Stomach (tissue), 9 donors: ENCODE measurements around the gene LAMP1. TPM values are rescaled to one million over a fixed set of nuclear protein-coding genes. Genes with fewer than 3 reads are reported as not detected.

Source experiments
- DNase-seq, 2 donors: peaks; one replicate each; pipeline versions ENCODE4 v3.0.0 to v3.0.0-alpha.2; 2013 to 2019
- H3K27ac ChIP-seq, 5 donors: fragments of 200-600 bp in 4 of 5; sonication (generic) in 4 of 5; one replicate each; pipeline ENCODE4 v1.5.1; 2013 to 2019; ENCODE audit warnings: mild to moderate bottlenecking in 1 of 5, moderate library complexity in 1 of 5
- H3K27me3 ChIP-seq, 3 donors: fragments of 200-600 bp; sonication (generic); one replicate each; pipeline ENCODE4 v1.5.1; 2017 to 2019; ENCODE audit warnings: mixed run types in 1 of 3
- H3K36me3 ChIP-seq, 4 donors: fragments of 200-600 bp; sonication (generic); 1 replicate in 3 of 4; 2 replicates in 1 of 4; pipeline ENCODE4 v1.5.1; 2016 to 2019
- H3K4me1 ChIP-seq, 4 donors: fragments of 200-600 bp; sonication (generic); one replicate each; pipeline ENCODE4 v1.5.1; 2016 to 2019
- H3K4me3 ChIP-seq, 4 donors: fragments of 200-600 bp; sonication (generic) in 3 of 4; one replicate each; pipeline ENCODE4 v1.5.1; 2016 to 2019; ENCODE audit warnings: mild to moderate bottlenecking in 1 of 4
- H3K9me3 ChIP-seq, 4 donors: fragments of 200-600 bp; sonication (generic); one replicate each; pipeline ENCODE4 v1.5.1; 2016 to 2019
- CTCF ChIP-seq, 7 experiments: fragments of 450-650 bp in 4 of 7; fragments of 200-600 bp in 3 of 7; sonication (generic) in 3 of 7; IDR thresholded peaks; one replicate each; pipeline ENCODE4 v1.5.1; 2016 to 2019; ENCODE audit warnings: antibody characterized with exemption in 7 of 7, control low read depth in 2 of 7, mild to moderate bottlenecking in 1 of 7
- EP300 ChIP-seq: sonication (generic); formaldehyde crosslinking; IDR thresholded peaks from one replicate; pipeline ENCODE4 v1.6.1; 2017; ENCODE audit warnings: antibody characterized with exemption
- POLR2A ChIP-seq, 4 donors: fragments of 450-650 bp; IDR thresholded peaks; one replicate each; pipeline ENCODE4 v1.6.1; 2016; ENCODE audit warnings: antibody characterized with exemption in 4 of 4, control low read depth in 2 of 4, mild to moderate bottlenecking in 1 of 4, moderate library complexity in 1 of 4
- POLR2AphosphoS5 ChIP-seq, 3 donors: sonication (generic); formaldehyde crosslinking; IDR thresholded peaks; one replicate each; pipeline ENCODE4 v1.6.1; 2016; ENCODE audit warnings: antibody characterized with exemption in 3 of 3
- WGBS, 5 donors: extraction: QIAGEN DNeasy Blood & Tissue Kit in 3 of 5; methylation state at CpG; one replicate each; pipeline versions ENCODE4 v1.1.5 to v1.1.7; 2013 to 2018; 5-methylcytosine and 5-hydroxymethylcytosine counted together
- intact Hi-C: fragments of 100-400 bp; cut with DNase I; formaldehyde crosslinking; loops from one replicate; pipeline ENCODE4 v1.15.1; 2023; ENCODE audit warnings: low total_unique reads
- polyA plus RNA-seq, 3 donors: library from polyadenylated mRNA; stranded (reverse); fragments of 200-250 nt; gene quantifications; one replicate each; pipeline ENCODE4 v1.2.3, GENCODE V29; 2013
- total RNA-seq, 5 donors: library from RNA; depleted of rRNA; stranded (reverse); fragments of >200 nt; gene quantifications; one replicate each; pipeline versions ENCODE4 v1.1.0 to v1.2.3, GENCODE V29; 2014 to 2016
- donor health status: healthy with polysubstance abuse.
- donor health status: Bipolar disorder and iron deficiency.
- donor health status: healthy.

Gene LAMP1
- total and polyA plus RNA-seq, 8 donors, result 20.9 to 121 (median 50.0) TPM

- 95 to 97% (median 96%) methylated on average over 36 to 41 of the region's 41 CpGs for WGBS, 5 donors
Observed at GRCh38 chr13:113354831-113355610, 58.0 kb downstream of the LAMP1 start.

DNA sequence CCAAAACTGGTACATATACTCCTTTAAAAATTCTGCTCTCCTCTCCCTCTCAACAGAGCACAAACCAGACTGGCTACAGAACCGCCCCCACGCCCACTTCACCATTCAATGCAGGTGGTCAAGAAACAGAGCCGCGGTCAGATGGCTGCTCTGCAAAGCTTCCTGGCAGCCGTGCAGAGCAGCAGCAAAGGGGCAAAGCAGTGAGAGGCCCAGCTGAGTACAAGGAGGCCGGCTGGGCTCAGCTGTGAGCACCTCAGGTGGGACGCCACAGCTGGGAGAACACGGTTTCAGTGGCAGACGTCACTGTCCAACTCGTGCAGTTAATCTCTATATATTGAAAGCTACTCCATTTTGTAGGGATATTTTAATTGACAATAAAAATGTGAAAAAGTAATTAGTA is 58.6 kb downstream of the LAMP1 start:
- H3K36me3 ChIP-seq, result peaks cover 3 to 35% (median 23%) of the 10 kb centered on the region in 4 donors
- no peak overlapping the region for H3K4me3 ChIP-seq
- peaks cover 0 to 20% (median 5%) of the 10 kb centered on the region in 4 donors for H3K4me1 ChIP-seq
- TF ChIP-seq CTCF (IDR thresholded peaks at IDR 0.05), result no peak
- TF ChIP-seq POLR2AphosphoS5 (IDR thresholded peaks at IDR 0.05), result no peak
- no peak for TF ChIP-seq POLR2A (IDR thresholded peaks at IDR 0.05)
- TF ChIP-seq EP300, result no peak
- no peak for DNase-seq
- intact Hi-C loops, result no loop called here
- no peak overlapping the region for H3K27ac ChIP-seq
- 83 to 94% (median 88%) methylated on average over 10 of the region's 10 CpGs for WGBS, 5 donors
- H3K27me3 ChIP-seq, result no peaks in the 10 kb centered on the region
- no peaks in the 10 kb centered on the region for H3K9me3 ChIP-seq

More at GRCh38 chr13:113354831-113355610, 58.0 kb downstream of the LAMP1 start:
- intact Hi-C loops, result no loop called here
- TF ChIP-seq POLR2A (IDR thresholded peaks at IDR 0.05) (no peak), CTCF (IDR thresholded peaks at IDR 0.05) (no peak), POLR2AphosphoS5 (IDR thresholded peaks at IDR 0.05) (no peak), EP300 (no peak)
- H3K4me1 ChIP-seq, result peaks cover 0 to 15% (median 5%) of the 10 kb centered on the region in 4 donors
- no peaks in the 10 kb centered on the region for H3K9me3 ChIP-seq
- H3K27me3 ChIP-seq, result no peaks in the 10 kb centered on the region
- H3K27ac ChIP-seq, result no peak overlapping the region
- peaks cover 5 to 41% (median 28%) of the 10 kb centered on the region in 4 donors for H3K36me3 ChIP-seq
- DNase-seq, result no peak
- H3K4me3 ChIP-seq, result no peak overlapping the region

DNA sequence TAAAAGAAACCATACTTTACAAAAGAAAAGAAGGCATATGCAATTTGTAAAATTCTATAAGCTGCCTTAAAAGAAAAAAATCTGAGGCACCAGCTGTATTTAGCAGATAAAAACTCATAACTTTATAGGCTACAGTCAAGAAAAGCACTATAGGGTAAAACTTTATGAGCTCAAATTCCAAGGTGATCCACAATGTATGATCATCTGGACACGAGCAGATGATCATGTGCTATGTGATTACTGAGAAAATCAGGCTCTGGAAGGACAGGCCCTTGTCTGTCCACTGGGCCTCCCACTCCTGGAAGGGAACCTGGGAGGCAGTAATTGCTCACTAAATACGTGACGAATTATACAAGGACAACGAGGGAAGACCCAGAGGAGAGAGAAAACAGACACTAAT is 59.6 kb downstream of the LAMP1 start:
- intact Hi-C loops, result no loop called here
- no peak for DNase-seq
- WGBS, 5 donors, result 60 to 69% (median 62%) methylated on average over 4 of the region's 4 CpGs
- TF ChIP-seq POLR2A (IDR thresholded peaks at IDR 0.05) (no peak), CTCF (IDR thresholded peaks at IDR 0.05) (no peak), EP300 (no peak), POLR2AphosphoS5 (IDR thresholded peaks at IDR 0.05) (no peak)
- peaks cover 0 to 20% (median 7%) of the 10 kb centered on the region in 4 donors for H3K4me1 ChIP-seq
- no peak overlapping the region for H3K27ac ChIP-seq
- no peak overlapping the region for H3K4me3 ChIP-seq
- no peaks in the 10 kb centered on the region for H3K9me3 ChIP-seq
- H3K27me3 ChIP-seq, result no peaks in the 10 kb centered on the region
- H3K36me3 ChIP-seq, result peaks cover 0 to 27% (median 19%) of the 10 kb centered on the region in 4 donors

GRCh38 chr13:113357529-113357928 is 60.5 kb downstream of the LAMP1 start:
- DNase-seq, result no peak
- Histone ChIP-seq H3K27me3 (peaks cover 0 to 3% (median 0%) of the 10 kb centered on the region in 3 donors), H3K4me1 (peaks cover under 1 to 24% (median 13%) of the 10 kb centered on the region in 4 donors), H3K36me3 (peaks cover 0 to 24% (median 19%) of the 10 kb centered on the region in 4 donors), H3K4me3 (no peak overlapping the region), H3K27ac (no peak overlapping the region), H3K9me3 (no peaks in the 10 kb centered on the region)
- intact Hi-C loops, result no loop called here
- no peak for TF ChIP-seq POLR2AphosphoS5 (IDR thresholded peaks at IDR 0.05)
- no peak for TF ChIP-seq EP300
- TF ChIP-seq POLR2A (IDR thresholded peaks at IDR 0.05), result no peak
- TF ChIP-seq CTCF (IDR thresholded peaks at IDR 0.05), result no peak
- 91 to 98% (median 93%) methylated on average over 5 of the region's 5 CpGs for WGBS, 5 donors
